HG03432 (cell line): ENCODE data around the gene ADGRG4.
A peak's percentile ranks its signal among the peaks of the same experiment; 100 is the strongest.
"Not testable (repeated sequence)": the region's sequence is repeated elsewhere in the genome, so short reads cannot be mapped to it uniquely, and the experiment has no call there.

Experiments used
- ATAC-seq: cut with Tn5 transposase; IDR thresholded peaks from one replicate; pipeline ENCODE4 v1.9.1; 2021; ENCODE audit warnings: mild to moderate bottlenecking, moderate library complexity; ENCODE audit not compliant: unreplicated experiment

Gene ADGRG4

DNA sequence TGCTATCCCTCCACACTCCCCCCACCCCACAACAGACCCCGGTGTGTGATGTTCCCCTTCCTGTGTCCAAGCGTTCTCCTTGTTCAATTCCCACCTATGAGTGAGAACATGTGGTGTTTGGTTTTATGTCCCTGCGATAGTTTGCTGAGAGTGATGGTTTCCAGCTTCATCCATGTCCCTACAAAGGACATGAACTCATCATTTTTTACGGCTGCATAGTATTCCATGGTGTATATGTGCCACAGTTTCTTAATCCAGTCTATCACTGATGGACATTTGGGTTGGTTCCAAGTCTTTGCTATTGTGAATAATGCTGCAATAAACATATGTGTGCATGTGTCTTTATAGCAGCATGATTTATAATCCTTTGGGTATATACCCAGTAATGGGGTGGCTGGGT, at the start of gene ADGRG4:
Gene ADGRG4, plus strand, starts transcription at position 243 of the 400 bp plus-strand sequence. CDS start 7,815 bp downstream, outside the sequence.
- not testable (repeated sequence) for ATAC-seq

GRCh38 chrX:136251041-136251991, 49.4 kb upstream of the ADGRG4 start, which contains the start of gene MAP7D3:
Gene MAP7D3, minus strand, starts transcription at chrX:136251400. Its CDS starts 42 bp downstream, at chrX:136251358.
- ATAC-seq = peak; percentile 93

DNA sequence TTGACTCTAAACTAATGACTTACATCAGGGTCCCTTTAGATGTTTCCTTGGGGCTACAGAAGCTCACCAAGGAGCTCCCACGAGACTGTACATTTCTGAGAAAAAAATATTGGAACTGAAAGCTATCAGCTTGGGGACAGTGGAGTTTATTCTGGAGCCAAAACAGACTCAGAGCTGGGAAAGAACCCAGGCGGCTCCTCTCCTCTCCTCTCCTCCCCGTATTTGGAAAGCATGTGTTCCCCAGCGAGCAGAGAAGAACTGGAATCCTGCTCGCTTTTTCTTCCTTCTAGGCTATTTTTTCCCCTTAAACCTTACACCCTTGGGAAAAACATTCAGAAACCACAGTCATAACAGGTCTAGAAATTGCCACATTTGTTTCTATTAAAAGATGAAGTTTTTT, 45.2 kb upstream of the ADGRG4 start:
- ATAC-seq = no peak

GRCh38 chrX:136256026-136256425, 44.7 kb upstream of the ADGRG4 start:
- ATAC-seq = no peak

- ATAC-seq = no peak
Measured at GRCh38 chrX:136258951-136259350, 41.8 kb upstream of the ADGRG4 start.

- ATAC-seq = no peak
Measured at GRCh38 chrX:136259543-136259942, 41.2 kb upstream of the ADGRG4 start.

- no peak for ATAC-seq
Measured at GRCh38 chrX:136260776-136261175, 40.0 kb upstream of the ADGRG4 start.

- no peak for ATAC-seq
Measured at GRCh38 chrX:136261321-136261720, 39.4 kb upstream of the ADGRG4 start.

GRCh38 chrX:136262243-136262642, 38.5 kb upstream of the ADGRG4 start:
- ATAC-seq = no peak

GRCh38 chrX:136262812-136263315, 37.9 kb upstream of the ADGRG4 start:
- ATAC-seq = no peak

GRCh38 chrX:136266828-136267227, 33.9 kb upstream of the ADGRG4 start:
- ATAC-seq = no peak

DNA sequence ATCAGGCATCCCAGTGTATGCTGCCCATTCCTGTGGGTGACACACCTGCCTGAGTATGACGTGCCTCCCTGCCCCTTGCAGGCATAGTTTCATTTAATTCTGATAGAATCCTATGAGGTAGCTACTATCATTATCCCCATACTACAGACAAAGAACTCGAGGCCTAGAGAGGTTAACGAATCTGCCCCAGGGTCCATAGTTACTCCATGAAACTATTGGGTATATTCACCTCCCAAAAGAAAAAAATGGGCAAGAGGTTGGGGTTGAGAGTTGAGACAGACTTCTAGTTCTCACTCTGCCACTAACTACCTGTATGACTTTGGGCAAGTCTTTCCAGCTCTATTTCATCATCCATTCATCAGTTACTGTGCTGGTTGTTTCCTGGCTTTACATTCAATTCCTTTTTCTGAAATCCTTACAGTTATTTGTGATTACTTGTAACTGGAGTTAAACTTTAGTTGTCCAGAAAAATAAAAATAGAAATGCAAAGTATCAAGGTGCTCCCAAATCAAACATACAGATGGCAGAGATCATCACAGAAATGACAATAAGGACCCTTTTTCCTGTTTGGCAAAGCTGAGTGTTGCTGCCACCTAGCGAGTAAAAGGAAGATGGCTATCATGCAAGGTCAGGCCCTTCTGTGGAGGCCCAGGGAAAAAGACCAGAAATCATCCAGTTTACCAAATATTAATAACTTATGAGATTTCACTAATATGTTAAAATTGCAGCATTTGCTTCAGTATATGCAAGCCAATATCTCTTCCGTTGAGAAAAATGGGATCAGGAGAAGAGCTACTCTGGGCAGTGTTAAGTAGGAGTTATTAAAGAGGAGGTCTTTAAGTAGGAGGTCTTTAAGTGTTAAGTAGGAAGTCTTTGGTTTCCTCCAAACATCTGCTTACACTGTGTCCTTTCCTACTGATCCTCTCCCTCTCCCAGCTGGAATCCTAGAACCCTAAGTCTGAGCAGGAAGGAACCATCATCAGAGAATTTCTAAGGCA, 32.4 kb upstream of the ADGRG4 start:
- peak; percentile 83 for ATAC-seq

DNA sequence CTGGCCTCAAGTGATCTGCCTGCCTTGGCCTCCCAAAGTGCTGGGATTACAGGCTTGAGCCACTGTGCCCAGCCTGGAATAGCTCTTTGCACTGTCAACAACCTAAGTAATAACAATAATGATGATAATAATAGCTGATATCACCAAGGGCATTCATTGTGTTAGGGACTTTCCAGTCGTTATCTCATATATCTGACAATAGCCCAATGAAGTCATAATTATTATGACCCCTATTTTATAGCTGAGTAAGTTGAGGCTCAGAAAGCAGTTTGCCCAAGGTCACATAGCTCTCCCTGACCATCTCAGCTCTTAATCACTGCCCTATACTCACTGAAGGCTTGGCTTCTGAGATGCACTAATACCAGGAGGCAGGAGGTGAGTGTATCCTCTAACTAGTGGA, 30.8 kb upstream of the ADGRG4 start:
- ATAC-seq = no peak

DNA sequence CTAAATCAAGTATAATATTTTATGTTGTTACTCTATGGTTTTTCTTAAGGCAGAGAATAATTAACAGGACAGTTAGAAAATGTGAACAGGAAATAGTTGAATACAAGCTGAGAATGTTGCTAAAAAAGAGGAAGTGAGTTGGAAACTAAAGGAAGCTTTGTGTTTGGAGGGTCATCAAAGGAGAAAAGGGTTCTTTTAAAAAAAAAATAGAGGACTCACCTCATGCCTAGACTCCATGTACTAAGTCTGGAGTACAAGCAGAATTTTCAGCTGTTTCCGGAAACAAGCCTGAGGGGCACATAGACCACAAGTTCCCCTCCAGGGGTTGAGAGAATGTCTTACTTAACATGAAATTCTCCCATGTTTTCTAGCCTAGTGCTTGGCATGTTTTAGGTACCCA, 29.5 kb upstream of the ADGRG4 start:
- peak; percentile 64 for ATAC-seq

- no peak for ATAC-seq
Measured at GRCh38 chrX:136272325-136272724, 28.4 kb upstream of the ADGRG4 start.

DNA sequence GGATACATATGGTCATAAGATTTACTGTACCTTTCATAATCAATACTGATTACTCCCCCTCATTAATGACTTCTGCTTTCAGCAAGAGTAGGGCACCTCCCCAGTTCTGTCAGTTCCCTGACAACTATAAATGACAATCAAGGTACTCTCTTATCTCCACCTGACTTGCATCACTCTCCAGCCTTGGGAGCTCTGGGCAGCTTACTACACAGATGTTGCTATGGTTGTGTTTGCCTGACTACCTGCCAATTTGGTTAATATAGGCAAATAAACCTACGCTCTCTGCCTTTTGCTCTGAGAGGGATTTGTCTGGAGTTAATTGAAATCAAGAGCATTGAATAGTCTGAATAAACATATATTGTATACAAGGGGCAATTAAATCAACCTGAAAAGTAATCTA, 26.8 kb upstream of the ADGRG4 start:
- ATAC-seq = no peak

- ATAC-seq = no peak
Measured at GRCh38 chrX:136275553-136275952, 25.2 kb upstream of the ADGRG4 start.

- ATAC-seq = not testable (repeated sequence)
Measured at GRCh38 chrX:136286375-136286774, 14.4 kb upstream of the ADGRG4 start.

DNA sequence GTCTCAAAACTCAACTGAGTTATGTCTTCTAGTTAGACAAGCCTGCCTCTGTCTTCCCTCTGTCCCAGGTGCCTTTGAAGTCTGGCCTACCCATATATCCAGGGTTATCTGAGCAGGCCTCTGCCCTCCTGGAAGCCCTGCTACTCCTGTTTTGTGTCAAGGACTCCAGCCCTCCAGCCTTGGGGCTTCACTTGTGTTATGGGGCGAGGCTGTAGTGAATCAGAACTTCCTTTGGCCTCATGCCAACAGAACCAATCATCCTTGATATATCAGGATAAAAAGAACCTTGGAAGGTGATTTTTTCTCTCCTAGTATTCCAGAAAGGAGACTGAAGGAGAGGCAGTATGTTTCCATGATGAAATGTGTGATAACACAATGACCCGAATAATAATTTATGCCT, 8.9 kb upstream of the ADGRG4 start:
- ATAC-seq = no peak

DNA sequence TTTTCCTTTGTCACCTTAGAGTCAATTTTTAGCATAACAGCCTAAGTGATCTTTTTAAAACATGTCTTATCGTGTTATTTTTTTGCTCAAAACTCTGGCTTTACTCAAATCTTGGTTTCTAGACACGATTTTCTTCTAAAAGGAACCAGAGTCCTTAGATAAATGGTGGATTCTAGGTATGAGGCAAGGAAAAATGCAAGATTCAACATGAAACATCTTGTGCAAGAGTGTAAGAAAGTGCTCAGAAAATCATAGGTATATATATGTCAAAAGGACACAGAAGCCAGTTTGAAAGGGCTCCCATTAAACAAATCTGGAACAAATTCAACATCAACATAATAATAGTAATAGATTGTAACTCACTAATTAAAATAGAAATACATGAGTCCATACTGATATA, 8.1 kb upstream of the ADGRG4 start:
- no peak for ATAC-seq

GRCh38 chrX:136295380-136295779, 5.4 kb upstream of the ADGRG4 start:
- no peak for ATAC-seq
